ENCODE results near the gene SLC22A2.
"Not testable (repeated sequence)": the region's sequence is repeated elsewhere in the genome, so short reads cannot be mapped to it uniquely, and the experiment has no call there.

SLC22A2 gene

GRCh38 chr6:160258346-160259142 lies at the start of gene SLC22A2:
Gene SLC22A2, minus strand, starts transcription at chr6:160258821. Its CDS starts 64 bp downstream, at chr6:160258757.
- DNase-seq: no peak

DNA sequence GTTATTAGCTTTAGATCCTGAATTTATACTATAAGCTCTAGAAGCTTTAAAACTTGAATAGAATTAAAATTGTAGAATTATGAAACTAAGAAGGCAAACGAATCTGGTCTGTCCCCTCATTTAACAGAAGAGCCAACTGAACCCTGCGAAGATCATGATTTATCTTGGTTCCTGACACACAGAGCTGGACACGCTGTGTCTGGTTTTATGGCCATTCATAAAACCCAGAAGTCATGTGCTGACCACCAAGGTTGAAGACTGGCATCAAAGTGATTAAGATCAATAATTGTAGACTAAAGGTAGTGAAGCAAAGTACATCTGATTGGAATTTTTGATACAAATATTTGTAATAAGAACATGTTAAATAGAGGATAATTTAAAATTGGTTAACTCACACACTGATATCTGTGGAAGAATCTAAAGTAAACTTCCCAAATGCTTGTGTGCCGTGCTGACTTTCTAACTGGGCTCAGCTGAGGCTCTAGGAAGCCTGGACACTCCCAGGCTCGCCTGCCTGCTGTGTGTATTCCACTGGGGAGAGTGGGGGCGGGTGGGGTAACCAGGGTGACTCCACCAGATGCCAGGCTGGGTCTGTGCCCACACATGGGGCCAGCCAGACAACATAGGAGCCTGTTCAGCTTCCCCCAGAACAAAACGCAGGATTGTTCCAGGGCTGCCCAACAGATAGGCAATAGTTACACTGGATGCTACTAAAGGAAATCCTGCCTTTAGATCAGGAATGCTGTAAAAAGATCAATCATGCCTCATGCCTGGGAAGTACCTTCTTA lies 47.5 kb upstream of the SLC22A2 start:
- no peak for DNase-seq

GRCh38 chr6:160303806-160304205 lies 45.2 kb upstream of the SLC22A2 start:
- DNase-seq: no peak

DNA sequence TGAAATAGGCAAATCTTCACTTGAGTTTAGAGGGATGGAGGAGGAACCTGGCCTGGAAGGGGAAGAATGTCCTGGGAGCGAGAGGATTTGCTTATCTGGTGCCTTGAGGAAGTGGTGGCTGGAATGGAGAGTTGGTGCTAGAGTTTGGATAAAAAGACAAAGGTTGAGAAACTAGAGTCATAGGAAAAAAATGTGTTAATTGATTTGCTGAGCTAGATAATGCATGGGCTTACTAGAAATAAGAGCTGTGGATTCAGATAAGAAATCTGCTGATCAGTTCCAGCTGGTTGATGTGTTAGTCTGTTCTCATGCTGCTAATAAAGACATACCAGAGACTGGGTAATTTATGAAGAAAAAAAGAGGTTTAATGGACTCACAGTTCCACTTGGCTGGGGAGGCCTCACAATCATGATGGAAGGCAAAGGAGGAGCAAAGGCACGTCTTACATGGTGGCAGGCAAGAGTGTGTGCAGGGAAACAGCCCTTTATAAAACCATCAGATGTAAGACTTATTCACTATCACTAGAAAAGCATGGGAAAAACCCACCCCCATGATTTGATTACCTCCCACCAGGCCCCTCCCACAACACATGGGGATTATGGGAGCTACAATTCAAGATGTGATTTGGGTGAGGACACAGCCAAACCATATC lies 43.9 kb upstream of the SLC22A2 start:
- not testable (repeated sequence) for DNase-seq

GRCh38 chr6:160301339-160301738 lies 42.7 kb upstream of the SLC22A2 start:
- no peak for DNase-seq

DNA sequence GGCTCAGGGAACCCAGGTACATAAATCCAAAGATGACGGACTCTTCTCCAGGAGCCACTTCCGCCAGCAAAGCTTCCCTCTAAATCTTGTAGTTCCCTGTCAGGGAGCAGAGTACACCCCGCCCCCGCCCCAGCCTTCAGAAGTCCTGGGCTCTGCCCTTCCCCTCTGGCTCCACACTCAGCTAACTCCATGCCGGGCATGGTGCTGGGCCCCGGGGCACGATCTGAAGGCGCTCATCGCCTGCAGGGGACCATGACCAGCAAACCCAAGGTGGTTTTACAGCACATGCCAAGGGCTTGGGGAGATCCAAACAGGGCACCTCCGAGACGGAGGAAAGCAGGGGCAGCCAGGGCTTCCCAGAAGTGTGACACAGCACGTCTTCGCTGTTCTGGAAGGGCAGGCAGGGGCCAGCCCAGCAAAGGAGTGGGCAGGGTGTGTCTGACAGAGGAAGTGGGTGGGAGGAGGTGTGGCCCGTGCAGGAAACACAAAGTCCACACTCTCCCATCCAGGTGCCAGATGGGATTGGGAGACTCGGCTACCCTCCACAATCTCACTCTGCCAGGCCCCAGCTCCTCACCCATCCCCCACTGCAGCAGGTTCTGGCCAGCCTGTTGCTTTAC lies 41.6 kb upstream of the SLC22A2 start:
- DNase-seq: no peak

- DNase-seq: no peak
Observed at GRCh38 chr6:160299559-160299958, 40.9 kb upstream of the SLC22A2 start.

- no peak for DNase-seq
Observed at GRCh38 chr6:160298121-160298520, 39.5 kb upstream of the SLC22A2 start.

- DNase-seq: no peak
Observed at GRCh38 chr6:160297310-160297709, 38.7 kb upstream of the SLC22A2 start.

- DNase-seq: no peak
Observed at GRCh38 chr6:160293844-160294243, 35.2 kb upstream of the SLC22A2 start.

- DNase-seq: no peak
Observed at GRCh38 chr6:160285541-160286105, 27.0 kb upstream of the SLC22A2 start.

DNA sequence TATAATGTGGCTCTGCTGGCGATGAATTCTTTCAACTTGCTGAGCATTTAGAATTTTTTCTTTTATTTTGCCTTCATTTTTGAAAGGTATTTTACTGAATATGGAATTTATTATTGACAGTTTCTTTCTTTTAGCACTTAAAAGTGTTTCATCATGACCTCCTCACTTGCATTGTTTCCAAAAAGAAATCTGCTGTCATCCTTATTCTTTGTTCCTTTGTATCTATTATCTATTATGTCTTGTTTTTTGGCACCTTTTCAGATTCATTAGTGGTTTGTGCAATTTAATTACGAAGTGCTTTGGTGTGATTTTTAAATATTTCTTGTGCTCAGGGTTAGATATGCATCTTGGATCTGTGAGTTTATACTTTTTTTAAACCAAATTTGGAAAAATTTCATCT lies 26.0 kb upstream of the SLC22A2 start:
- DNase-seq: no peak

- no peak for DNase-seq
Observed at GRCh38 chr6:160282444-160282843, 23.8 kb upstream of the SLC22A2 start.

DNA sequence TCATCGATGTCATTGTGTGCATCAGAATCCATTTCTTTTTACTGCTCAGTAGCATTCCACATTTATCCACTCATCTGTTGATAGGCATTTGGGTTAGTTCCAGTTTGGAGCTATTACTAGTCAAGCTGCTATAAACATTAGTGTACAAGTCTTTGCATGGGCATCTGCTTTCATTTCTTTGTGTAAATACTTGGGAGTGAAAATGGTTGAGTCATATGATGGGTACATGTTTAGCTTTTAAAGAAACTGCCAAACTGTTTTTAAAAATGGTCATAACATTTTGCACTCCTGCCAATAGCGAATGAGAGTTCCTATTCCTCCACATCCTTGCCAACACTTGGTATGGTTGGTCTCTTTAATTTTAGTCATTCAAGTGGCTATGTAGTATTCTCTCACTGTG lies 21.2 kb upstream of the SLC22A2 start:
- no peak for DNase-seq

- no peak for DNase-seq
Observed at GRCh38 chr6:160278786-160279310, 20.2 kb upstream of the SLC22A2 start.

DNA sequence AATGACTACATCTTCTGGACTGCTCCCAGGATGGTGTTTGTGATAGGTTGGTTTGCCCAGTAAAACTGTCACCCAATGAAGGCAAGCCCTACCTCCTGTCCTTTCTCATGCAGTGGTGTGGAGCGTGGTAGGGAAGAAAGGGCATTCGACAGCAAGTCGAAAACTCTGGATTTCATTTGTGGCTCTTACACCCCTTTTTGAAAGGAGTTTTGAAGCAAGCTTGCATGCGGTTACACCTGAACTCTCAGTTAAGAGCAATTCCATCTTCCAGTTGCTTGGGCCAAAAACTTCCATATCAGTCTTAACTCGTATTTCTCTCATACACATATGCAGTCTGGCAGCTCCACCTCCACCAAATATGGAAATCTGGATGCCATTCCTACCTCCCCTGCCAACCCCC lies 19.7 kb upstream of the SLC22A2 start:
- no peak for DNase-seq

DNA sequence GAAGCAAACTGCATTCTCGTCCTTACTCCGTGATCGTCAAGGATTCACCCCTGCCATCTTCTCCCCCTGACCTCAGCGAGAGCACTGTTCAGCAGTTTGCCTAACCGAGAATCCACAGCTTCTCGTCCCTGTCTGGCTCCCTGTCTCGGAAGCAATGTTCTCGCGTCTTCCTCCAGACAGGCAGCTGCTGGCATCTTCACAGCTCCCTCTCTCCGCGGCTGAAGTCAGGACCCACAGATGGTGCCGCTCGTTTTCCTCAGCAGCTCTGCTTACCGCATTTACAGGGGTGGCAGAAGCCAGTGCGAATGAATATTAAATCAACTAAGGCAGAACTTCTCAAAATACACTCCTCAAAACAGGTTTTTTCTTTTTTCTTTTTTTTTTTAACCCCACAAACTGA lies 18.9 kb upstream of the SLC22A2 start:
- DNase-seq: no peak

DNA sequence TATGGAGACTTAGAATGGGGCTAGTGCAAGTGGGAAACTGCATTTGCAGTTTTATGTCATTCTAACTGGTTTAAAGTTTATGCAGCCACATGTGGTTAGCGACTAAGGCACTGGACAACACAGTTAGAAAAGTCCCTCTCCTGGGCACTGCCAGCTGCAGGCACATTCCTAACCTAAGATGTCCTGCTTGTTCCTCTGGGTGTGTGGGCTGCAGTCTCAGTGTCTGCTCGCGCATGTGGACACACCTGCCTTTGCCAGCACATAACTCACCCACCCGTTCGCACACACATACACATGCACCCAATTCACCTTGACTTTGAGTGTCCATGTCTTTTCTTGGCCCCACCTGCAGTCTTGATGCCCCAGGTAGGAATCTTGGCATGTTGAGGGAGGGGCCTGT lies 18.5 kb upstream of the SLC22A2 start:
- no peak for DNase-seq

DNA sequence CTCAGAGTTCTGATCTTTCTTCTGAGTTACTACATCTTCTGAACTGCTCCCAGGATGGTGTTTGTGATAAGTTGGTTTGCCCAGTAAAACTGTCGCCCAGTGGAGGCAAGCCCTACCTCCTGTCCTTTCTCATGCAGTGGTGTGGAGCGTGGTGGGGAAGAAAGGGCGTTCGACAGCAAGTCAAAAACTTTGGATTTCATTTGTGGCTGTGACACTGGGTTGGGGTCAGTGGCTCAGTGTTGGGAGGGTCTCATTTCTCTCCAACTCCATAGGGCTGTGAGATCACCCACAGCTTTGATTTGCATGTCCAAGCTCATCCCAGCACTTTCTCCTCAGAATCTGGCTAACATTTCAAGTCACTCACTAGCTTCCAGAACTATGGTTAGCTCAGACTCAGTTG lies 17.5 kb upstream of the SLC22A2 start:
- no peak for DNase-seq

GRCh38 chr6:160275511-160276003 lies 16.9 kb upstream of the SLC22A2 start:
- DNase-seq: no peak

DNA sequence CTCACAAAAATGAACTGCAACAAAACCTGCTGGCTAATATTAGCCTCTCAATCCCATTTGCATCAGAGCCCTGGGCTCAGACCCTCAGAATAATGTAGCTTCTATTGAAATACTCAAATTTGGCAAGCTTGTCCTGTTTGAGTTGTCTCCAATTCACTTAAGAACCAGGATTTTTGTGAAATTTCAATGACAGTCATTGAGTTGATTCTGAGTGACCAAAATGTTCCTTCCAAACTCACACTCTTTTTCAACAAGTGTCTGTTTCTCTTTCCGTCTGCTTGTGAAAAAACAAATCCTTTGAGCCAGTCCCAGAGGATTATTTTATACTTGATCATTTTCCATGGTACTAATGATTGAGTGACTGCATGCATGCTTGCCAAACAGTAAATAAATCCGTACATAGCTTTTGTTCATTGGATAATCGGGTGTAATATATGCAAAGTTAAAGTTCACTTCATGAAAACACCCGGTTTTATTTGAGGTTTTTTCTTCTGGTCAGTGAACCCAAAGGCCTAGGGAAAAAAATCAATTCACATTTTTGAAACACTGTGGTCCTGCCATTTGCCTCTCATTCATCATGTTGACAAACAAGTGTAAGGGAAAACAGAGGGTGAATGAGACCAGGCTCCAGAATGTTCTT lies 16.4 kb upstream of the SLC22A2 start:
- no peak for DNase-seq

GRCh38 chr6:160273750-160274149 lies 15.1 kb upstream of the SLC22A2 start:
- no peak for DNase-seq

All from NCI-H146 (cell line).